Measurements from ENCODE around the gene NDST1. TPM values are rescaled to one million over a fixed set of nuclear protein-coding genes. Genes with fewer than 3 reads are reported as not detected.
A peak's percentile ranks its signal among the peaks of the same experiment; 100 is the strongest.

NDST1 gene
- total RNA-seq, 2 donors from 2014 or later, result 3.4 to 3.5 TPM

DNA sequence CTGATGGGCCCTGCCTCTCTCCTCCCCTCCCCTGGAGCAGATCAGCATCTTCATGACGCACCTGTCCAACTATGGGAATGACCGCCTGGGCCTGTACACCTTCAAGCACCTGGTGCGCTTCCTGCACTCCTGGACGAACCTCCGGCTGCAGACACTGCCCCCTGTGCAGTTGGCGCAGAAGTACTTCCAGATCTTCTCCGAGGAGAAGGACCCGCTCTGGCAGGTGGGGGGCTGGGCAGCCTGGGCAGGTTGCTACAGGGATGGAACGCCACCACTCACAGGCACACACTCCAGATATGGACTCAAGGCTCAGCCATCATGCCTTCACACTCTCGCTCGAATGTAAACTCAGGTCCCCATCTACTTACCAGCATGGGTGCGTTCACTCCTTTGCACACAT is 32.1 kb downstream of the NDST1 start:
- DNase-seq (no peak), ATAC-seq (replicated peaks in 1 of 2) (no peak)
- Mint-ChIP-seq H3K27me3 (ENCODE audit: low read depth) (no peaks in the 10 kb centered on the region), H3K27ac (no peak overlapping the region), H3K4me3 (no peak overlapping the region), H3K4me1 (ENCODE audit: low read depth) (no peaks in the 10 kb centered on the region), H3K36me3 (ENCODE audit: insufficient read depth in 2 of 2) (peaks cover 0 to 3% of the 10 kb centered on the region in 2 donors), H3K9me3 (no peaks in the 10 kb centered on the region)

DNA sequence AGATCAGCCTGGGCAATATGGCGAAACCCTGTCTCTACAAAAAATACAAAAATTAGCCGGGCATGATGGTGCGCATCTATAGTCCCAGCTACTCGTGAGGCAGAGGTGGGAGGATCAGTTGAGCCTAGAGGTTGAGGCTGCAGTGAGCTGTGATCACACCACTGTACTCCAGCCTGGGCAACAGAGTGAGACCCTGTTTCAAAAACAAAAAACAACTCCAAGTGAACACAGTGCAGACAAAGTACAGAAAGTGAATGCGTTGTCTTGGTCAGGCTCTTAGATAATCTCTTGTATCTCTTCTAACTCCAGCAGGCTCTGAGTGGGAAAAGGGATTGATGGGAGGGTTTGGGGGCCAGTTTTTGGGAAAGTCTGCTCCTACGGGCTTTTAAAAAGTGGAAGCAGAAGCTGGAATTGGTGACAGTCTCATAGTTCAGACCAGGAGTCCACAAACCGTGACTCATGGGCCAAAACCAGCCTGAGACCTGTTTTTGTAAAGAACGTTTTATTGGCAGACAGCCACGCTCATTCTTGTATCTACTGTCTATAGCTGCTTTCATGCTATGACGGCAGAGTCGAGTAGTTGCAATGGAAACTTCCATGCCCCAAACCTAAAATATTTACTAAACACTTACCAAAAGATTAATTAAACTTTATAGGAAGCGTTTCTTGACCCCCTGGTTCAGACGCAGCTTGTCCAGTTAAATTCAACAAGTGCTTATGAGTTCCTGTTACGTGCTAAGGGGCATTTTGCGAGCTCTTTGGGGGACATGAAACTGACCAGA is 32.9 kb downstream of the NDST1 start:
- Mint-ChIP-seq H3K4me1 (ENCODE audit: low read depth) (no peaks in the 10 kb centered on the region), H3K9me3 (no peaks in the 10 kb centered on the region), H3K27ac (no peak overlapping the region), H3K4me3 (no peak overlapping the region), H3K36me3 (ENCODE audit: insufficient read depth in 2 of 2) (peaks cover 0 to 3% of the 10 kb centered on the region in 2 donors), H3K27me3 (ENCODE audit: low read depth) (no peaks in the 10 kb centered on the region)
- DNase-seq (no peak), ATAC-seq (replicated peaks in 1 of 2) (no peak)

DNA sequence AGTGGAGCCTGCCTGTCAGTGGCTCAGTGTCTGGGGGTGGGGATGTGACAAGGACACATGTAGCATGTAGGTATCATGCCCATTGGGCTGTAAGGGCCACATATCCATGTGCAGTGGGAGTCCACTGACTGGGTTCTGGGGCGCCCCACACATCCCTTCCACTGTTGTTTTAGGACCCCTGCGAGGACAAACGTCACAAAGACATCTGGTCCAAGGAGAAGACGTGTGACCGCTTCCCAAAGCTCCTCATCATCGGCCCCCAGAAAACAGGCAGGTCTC is 33.4 kb downstream of the NDST1 start:
- H3K27me3 Mint-ChIP-seq (ENCODE audit: low read depth), result no peaks in the 10 kb centered on the region
- H3K9me3 Mint-ChIP-seq, result no peaks in the 10 kb centered on the region
- ATAC-seq (replicated peaks in 1 of 2) (no peak), DNase-seq (no peak)
- H3K4me3 Mint-ChIP-seq, result no peak overlapping the region
- H3K36me3 Mint-ChIP-seq (ENCODE audit: insufficient read depth in 2 of 2), result peaks cover 0 to 3% of the 10 kb centered on the region in 2 donors
- H3K27ac Mint-ChIP-seq, result no peak overlapping the region
- no peaks in the 10 kb centered on the region for H3K4me1 Mint-ChIP-seq (ENCODE audit: low read depth)

DNA sequence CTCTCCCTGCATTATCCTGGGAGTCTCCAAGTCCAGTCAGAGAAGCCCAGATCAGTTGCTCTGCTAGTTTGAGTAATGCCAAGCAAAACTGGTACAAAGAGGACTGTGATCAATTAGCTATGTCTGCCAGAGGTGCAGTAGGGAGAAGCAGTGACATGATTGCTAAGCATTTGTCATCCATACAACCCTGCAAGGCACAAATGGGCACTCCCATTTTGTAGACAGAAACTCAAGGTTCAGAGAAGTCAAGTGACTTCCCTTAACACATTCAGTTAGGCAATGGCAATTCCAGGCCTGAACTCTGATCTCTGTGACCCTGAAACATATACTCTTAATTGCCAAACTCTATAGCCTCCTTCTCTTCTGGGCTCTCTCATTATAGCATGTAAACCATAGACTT is 34.0 kb downstream of the NDST1 start:
- Mint-ChIP-seq H3K27ac (no peak overlapping the region), H3K4me1 (ENCODE audit: low read depth) (no peaks in the 10 kb centered on the region)
- ATAC-seq (replicated peaks in 1 of 2), result no peak

DNA sequence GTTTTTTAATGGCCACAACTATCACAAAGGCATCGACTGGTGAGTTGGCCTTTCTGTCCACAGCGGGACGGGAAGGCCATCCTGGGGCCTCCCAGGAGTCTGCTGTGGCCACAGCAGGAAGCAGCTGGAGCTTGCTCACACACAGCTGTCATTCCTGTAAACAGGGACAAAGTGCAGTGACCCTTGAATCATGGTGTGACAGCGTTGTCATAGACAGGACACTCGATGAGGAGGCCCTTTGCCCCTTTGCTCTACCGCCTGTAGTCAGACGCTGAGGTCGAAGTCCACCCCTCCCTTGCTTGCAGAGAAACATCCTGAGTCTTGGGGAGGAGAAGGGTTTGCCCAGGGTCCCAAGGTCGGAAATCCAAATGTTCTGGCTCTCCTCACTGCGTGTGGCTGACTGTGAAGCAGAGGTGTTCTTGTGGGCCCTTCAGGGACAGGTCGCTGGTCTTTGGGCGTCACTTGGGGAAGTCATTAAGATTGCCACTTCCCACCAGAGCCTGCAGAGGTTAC is 35.1 kb downstream of the NDST1 start:
- DNase-seq (no peak), ATAC-seq (replicated peaks in 1 of 2) (no peak)
- Mint-ChIP-seq H3K36me3 (ENCODE audit: insufficient read depth in 2 of 2) (no peaks in the 10 kb centered on the region), H3K27ac (no peak overlapping the region), H3K27me3 (ENCODE audit: low read depth) (no peaks in the 10 kb centered on the region), H3K9me3 (no peaks in the 10 kb centered on the region), H3K4me1 (ENCODE audit: low read depth) (no peaks in the 10 kb centered on the region), H3K4me3 (no peak overlapping the region)

More for the DNA sequence above, 34.0 kb downstream of the NDST1 start:
- Mint-ChIP-seq H3K4me3 (no peak overlapping the region), H3K27me3 (ENCODE audit: low read depth) (no peaks in the 10 kb centered on the region), H3K9me3 (no peaks in the 10 kb centered on the region), H3K36me3 (ENCODE audit: insufficient read depth in 2 of 2) (peaks cover 0 to 3% of the 10 kb centered on the region in 2 donors)
- DNase-seq, result no peak

DNA sequence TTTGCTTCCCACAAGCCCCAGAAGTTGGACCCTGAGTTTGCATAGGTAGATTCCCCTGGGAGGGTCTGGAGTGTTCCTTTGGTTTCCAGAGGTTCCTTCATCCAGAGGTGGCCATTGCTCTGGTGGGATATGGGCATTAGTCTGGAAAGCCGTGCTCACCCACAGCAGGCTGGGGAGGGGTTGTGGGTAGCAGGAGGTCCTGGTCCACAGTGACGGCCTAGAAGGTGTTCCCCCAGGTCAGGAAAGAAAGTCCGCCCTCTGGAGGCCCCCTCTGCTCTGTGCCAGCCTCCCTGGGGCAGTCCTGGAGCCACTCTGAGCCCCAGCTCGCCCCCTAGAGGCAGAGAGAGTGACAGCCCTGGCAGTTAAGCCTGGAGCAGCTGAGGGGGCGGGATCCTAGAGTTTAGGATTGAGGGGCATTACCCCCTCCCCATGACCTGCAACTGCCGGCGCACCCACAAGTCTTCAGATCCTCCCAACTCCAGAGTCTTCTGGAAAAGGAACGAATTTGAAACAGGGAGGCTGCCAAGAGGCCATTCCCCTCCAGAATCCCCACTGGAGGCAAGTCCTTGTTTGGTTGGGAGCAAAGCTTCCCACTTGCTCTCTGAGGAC is 36.8 kb downstream of the NDST1 start:
- no peaks in the 10 kb centered on the region for H3K36me3 Mint-ChIP-seq (ENCODE audit: insufficient read depth in 2 of 2)
- no peaks in the 10 kb centered on the region for H3K27me3 Mint-ChIP-seq (ENCODE audit: low read depth)
- no peak overlapping the region for H3K27ac Mint-ChIP-seq
- H3K4me1 Mint-ChIP-seq (ENCODE audit: low read depth), result no peaks in the 10 kb centered on the region
- ATAC-seq (replicated peaks in 1 of 2) (peak; percentile 89 to 91), DNase-seq (peak; percentile 73 to 78)
- no peaks in the 10 kb centered on the region for H3K9me3 Mint-ChIP-seq
- no peak overlapping the region for H3K4me3 Mint-ChIP-seq

DNA sequence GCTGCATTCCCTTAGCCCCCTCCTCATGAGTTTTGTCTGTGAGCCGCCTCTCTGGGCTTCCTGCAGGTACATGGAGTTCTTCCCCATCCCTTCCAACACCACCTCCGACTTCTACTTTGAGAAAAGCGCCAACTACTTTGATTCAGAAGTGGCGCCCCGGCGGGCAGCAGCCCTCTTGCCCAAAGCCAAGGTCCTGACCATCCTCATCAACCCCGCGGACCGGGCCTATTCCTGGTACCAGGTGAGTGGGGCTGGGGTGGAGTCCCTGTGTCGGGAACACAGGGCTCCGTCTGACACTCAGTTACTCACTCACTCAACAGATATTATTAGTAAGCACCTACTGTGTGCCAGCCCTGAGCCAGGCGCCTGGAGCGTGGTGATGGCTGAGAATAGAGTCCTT is 37.3 kb downstream of the NDST1 start:
- ATAC-seq (replicated peaks in 1 of 2), result no peak
- no peaks in the 10 kb centered on the region for H3K27me3 Mint-ChIP-seq (ENCODE audit: low read depth)
- H3K9me3 Mint-ChIP-seq, result no peaks in the 10 kb centered on the region
- H3K4me1 Mint-ChIP-seq (ENCODE audit: low read depth), result no peaks in the 10 kb centered on the region
- no peaks in the 10 kb centered on the region for H3K36me3 Mint-ChIP-seq (ENCODE audit: insufficient read depth in 2 of 2)
- H3K4me3 Mint-ChIP-seq, result no peak overlapping the region
- no peak overlapping the region for H3K27ac Mint-ChIP-seq
- DNase-seq, result no peak

DNA sequence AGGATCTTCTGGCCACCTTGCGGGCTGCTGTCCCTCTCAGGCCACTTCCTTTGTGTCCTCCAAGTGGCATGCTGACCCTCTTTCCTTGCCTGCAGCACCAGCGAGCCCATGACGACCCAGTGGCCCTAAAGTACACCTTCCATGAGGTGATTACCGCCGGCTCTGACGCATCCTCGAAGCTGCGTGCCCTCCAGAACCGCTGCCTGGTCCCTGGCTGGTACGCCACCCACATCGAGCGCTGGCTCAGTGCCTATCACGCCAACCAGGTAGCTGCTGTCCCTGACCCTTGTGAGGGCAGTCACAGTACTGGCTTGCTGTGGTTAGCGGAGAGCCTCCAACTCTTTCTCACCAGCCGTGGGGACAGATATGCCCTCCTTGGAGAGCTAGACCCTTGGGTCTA is 40.2 kb downstream of the NDST1 start:
- no peak for ATAC-seq (replicated peaks in 1 of 2)
- no peak overlapping the region for H3K4me3 Mint-ChIP-seq
- no peak for DNase-seq
- no peaks in the 10 kb centered on the region for H3K4me1 Mint-ChIP-seq (ENCODE audit: low read depth)
- no peak overlapping the region for H3K27ac Mint-ChIP-seq
- no peaks in the 10 kb centered on the region for H3K9me3 Mint-ChIP-seq
- H3K27me3 Mint-ChIP-seq (ENCODE audit: low read depth), result no peaks in the 10 kb centered on the region
- no peaks in the 10 kb centered on the region for H3K36me3 Mint-ChIP-seq (ENCODE audit: insufficient read depth in 2 of 2)

DNA sequence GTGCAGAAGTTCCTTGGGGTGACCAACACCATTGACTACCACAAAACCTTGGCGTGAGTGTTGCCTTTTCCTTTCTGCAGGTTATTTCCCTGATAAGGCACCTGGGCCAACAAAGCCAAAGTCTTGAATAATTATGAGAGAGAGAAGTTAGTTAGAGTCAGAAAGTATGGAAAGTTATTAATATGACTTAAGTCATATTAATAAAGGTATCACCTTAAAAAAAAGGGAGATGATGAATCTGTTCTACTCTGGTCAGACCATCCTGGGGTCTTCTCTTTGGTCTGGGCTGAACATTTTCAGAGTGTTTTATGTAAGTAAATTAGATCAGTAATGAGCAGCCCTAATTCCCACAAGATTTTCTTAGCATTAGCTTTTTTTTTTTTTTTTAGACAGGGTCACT is 41.8 kb downstream of the NDST1 start:
- DNase-seq (no peak), ATAC-seq (replicated peaks in 1 of 2) (no peak)
- Mint-ChIP-seq H3K4me3 (no peak overlapping the region), H3K36me3 (ENCODE audit: insufficient read depth in 2 of 2) (no peaks in the 10 kb centered on the region), H3K27ac (no peak overlapping the region), H3K9me3 (no peaks in the 10 kb centered on the region), H3K4me1 (ENCODE audit: low read depth) (no peaks in the 10 kb centered on the region), H3K27me3 (ENCODE audit: low read depth) (no peaks in the 10 kb centered on the region)

DNA sequence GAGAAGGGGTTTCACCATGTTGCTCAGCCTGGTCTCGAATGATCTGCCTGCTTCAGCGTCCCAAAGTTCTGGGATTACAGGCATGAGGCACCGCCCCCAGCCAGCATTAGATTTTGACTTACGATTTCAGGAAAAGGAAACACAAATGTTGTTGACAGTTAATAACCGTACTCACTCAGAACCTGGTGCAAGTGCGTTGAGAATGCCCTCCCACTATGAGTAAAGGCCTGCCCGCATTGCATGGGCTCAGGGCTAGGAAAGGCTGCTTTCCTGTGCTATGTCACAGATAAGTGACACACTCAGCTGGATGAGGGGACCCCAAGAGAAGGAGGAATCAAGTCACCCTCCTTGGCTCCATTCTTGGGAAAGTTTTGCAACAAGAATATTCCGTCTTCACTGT is 42.4 kb downstream of the NDST1 start:
- Mint-ChIP-seq H3K4me3 (no peak overlapping the region), H3K4me1 (ENCODE audit: low read depth) (no peaks in the 10 kb centered on the region), H3K27ac (no peak overlapping the region), H3K36me3 (ENCODE audit: insufficient read depth in 2 of 2) (no peaks in the 10 kb centered on the region), H3K27me3 (ENCODE audit: low read depth) (no peaks in the 10 kb centered on the region), H3K9me3 (no peaks in the 10 kb centered on the region)
- ATAC-seq (replicated peaks in 1 of 2), result no peak
- no peak for DNase-seq

DNA sequence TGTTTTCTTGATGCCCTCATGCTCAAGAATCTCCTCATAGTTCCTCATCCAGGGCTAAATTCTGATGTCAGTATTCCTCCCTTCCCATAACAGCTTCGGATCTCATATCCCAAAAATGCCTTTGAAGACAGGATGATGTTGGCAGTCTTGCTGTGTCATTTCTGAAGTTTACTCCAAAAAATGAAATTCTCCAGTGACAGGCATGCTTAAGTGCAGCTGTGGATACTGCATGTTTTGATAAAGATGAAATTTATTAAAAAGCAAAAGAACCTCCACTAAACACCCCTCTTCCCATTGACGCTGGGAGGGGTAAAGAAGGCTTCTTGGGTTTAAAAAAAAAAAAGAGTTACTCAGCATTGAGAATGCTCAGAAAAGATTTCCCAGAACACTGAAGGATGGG is 43.1 kb downstream of the NDST1 start:
- DNase-seq (no peak), ATAC-seq (replicated peaks in 1 of 2) (no peak)
- H3K9me3 Mint-ChIP-seq, result no peaks in the 10 kb centered on the region
- H3K4me1 Mint-ChIP-seq (ENCODE audit: low read depth), result no peaks in the 10 kb centered on the region
- H3K27ac Mint-ChIP-seq, result no peak overlapping the region
- no peaks in the 10 kb centered on the region for H3K27me3 Mint-ChIP-seq (ENCODE audit: low read depth)
- no peaks in the 10 kb centered on the region for H3K36me3 Mint-ChIP-seq (ENCODE audit: insufficient read depth in 2 of 2)
- H3K4me3 Mint-ChIP-seq, result no peak overlapping the region

DNA sequence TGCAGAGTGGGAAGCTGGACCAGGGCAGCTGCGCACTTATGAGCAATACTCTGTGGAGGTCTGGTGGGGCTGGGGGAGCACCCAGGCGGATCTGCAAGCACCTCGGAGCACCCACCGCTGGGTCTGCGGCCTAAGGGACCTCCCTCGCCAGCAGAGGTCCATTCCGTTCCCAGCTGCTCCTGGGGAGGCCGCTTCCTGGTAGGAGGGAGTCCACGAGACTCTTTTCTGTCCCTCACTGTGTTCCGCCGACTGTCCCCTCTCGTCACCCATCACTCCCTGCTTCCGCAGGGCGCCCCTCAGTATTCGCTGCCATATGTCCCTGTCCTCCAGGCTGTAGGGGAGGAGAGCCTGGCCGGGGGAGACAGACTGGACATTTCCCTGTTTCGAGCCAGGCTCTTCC is 45.5 kb downstream of the NDST1 start:
- DNase-seq (no peak), ATAC-seq (replicated peaks in 1 of 2) (no peak)
- Mint-ChIP-seq H3K9me3 (no peaks in the 10 kb centered on the region), H3K4me1 (ENCODE audit: low read depth) (no peaks in the 10 kb centered on the region), H3K27me3 (ENCODE audit: low read depth) (no peaks in the 10 kb centered on the region), H3K27ac (no peak overlapping the region), H3K36me3 (ENCODE audit: insufficient read depth in 2 of 2) (no peaks in the 10 kb centered on the region), H3K4me3 (no peak overlapping the region)

DNA sequence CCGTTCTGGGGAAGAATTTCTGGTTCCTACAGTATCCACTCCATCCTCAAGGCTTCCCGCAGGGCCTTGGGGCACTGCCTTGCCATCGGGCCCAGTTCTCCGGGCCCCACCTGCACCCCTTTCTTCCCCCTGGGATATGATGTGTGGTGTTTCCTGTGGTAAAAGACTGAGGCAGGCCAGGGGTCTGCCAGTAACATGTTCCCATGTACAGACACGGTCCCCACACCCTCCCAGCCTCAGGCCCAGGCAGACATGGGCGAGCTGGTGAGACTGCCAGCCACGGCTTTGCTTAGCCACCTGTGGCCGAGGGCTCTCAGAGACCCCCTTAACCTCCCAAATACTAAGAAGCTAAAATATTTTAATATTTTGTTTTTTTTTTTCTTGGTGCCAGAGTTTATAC is 46.0 kb downstream of the NDST1 start:
- no peak overlapping the region for H3K4me3 Mint-ChIP-seq
- no peak for ATAC-seq (replicated peaks in 1 of 2)
- DNase-seq, result no peak
- no peaks in the 10 kb centered on the region for H3K4me1 Mint-ChIP-seq (ENCODE audit: low read depth)
- H3K36me3 Mint-ChIP-seq (ENCODE audit: insufficient read depth in 2 of 2), result no peaks in the 10 kb centered on the region
- no peaks in the 10 kb centered on the region for H3K9me3 Mint-ChIP-seq
- no peak overlapping the region for H3K27ac Mint-ChIP-seq
- no peaks in the 10 kb centered on the region for H3K27me3 Mint-ChIP-seq (ENCODE audit: low read depth)

DNA sequence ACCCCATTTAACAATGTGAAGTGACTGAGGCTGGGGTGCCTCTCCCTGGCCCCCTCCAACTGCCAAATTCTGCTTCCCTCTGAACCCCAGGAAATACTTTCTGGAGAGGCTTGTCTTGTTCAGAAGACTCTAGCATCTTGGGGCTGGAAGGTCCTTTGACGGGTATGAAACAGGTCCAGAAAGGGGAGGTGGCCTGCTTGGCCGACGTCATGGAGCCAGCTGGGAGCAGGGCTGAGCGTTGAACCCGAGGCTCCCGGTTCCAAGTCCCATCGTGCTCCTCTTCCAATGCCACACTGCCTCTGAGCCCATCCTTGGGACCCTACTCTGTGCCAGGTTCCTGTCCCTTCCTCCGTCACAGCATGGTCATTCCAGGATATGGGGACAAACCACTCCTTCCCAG is 46.9 kb downstream of the NDST1 start:
- no peak for ATAC-seq (replicated peaks in 1 of 2)
- no peaks in the 10 kb centered on the region for H3K27me3 Mint-ChIP-seq (ENCODE audit: low read depth)
- DNase-seq, result no peak
- no peaks in the 10 kb centered on the region for H3K36me3 Mint-ChIP-seq (ENCODE audit: insufficient read depth in 2 of 2)
- H3K27ac Mint-ChIP-seq, result no peak overlapping the region
- H3K4me3 Mint-ChIP-seq, result no peak overlapping the region
- H3K4me1 Mint-ChIP-seq (ENCODE audit: low read depth), result no peaks in the 10 kb centered on the region
- no peaks in the 10 kb centered on the region for H3K9me3 Mint-ChIP-seq

Measured in activated T-cell treated with anti-CD3 and anti-CD28 coated beads, Interleukin-2, amount 50 U/mL, for 72 hours (primary cell).